Trophoblast cell (in vitro differentiated cells and primary cell): Measurements from ENCODE around the gene SBNO2.
"Not testable (repeated sequence)": the region's sequence is repeated elsewhere in the genome, so short reads cannot be mapped to it uniquely, and the experiment has no call there.

Source experiments
- DNase-seq, 2 donors: peaks; one replicate each; pipeline ENCODE4 v3.0.0-alpha.2; 2016
- H2AFZ ChIP-seq: 2 replicates; pipeline ENCODE4 v1.6.1; 2013; ENCODE audit warnings: low read length, moderate library complexity, mild to moderate bottlenecking; ENCODE audit not compliant: insufficient read depth, poor library complexity
- H2AK5ac ChIP-seq: 2 replicates; pipeline ENCODE4 v1.6.1; 2013; ENCODE audit warnings: mild to moderate bottlenecking, low read length
- H2BK120ac ChIP-seq: 2 replicates; pipeline ENCODE4 v1.6.1; 2013; ENCODE audit warnings: low read length, mild to moderate bottlenecking, moderate library complexity; ENCODE audit not compliant: insufficient read depth, poor library complexity
- H2BK12ac ChIP-seq: 2 replicates; pipeline ENCODE4 v1.6.1; 2013; ENCODE audit warnings: mild to moderate bottlenecking, low read length, moderate library complexity
- H2BK5ac ChIP-seq: 2 replicates; pipeline ENCODE4 v1.6.1; 2013; ENCODE audit warnings: low read length, low read depth, moderate library complexity, mild to moderate bottlenecking; ENCODE audit not compliant: poor library complexity
- H3K14ac ChIP-seq: 2 replicates; pipeline ENCODE4 v1.6.1; 2013; ENCODE audit warnings: mild to moderate bottlenecking, low read length
- H3K18ac ChIP-seq: 2 replicates; pipeline ENCODE4 v1.6.1; 2013; ENCODE audit warnings: mild to moderate bottlenecking, low read length
- H3K23ac ChIP-seq: 2 replicates; pipeline ENCODE4 v1.6.1; 2013; ENCODE audit warnings: low read length
- H3K27ac ChIP-seq: 2 replicates; pipeline ENCODE4 v1.5.1; 2013; ENCODE audit warnings: low read depth, mild to moderate bottlenecking, inconsistent platforms, low read length, moderate library complexity
- H3K27me3 ChIP-seq: 2 replicates; pipeline ENCODE4 v1.6.1; 2013; ENCODE audit warnings: inconsistent platforms, mild to moderate bottlenecking, low read length, moderate library complexity; ENCODE audit not compliant: insufficient read depth
- H3K36me3 ChIP-seq, 2 experiments: 1 replicate in 1 of 2; 2 replicates in 1 of 2; pipeline ENCODE4 v1.6.1; 2013; ENCODE audit warnings: low read length in 2 of 2, mild to moderate bottlenecking in 2 of 2, moderate library complexity in 1 of 2; ENCODE audit not compliant: insufficient read depth in 2 of 2, control insufficient read depth in 1 of 2
- H3K4ac ChIP-seq: 2 replicates; pipeline ENCODE4 v1.6.1; 2013; ENCODE audit warnings: low read depth, mild to moderate bottlenecking, low read length, moderate library complexity
- H3K4me1 ChIP-seq, 2 experiments: 1 replicate in 1 of 2; 2 replicates in 1 of 2; pipeline ENCODE4 v1.6.1; 2013; ENCODE audit warnings: low read length in 2 of 2, mild to moderate bottlenecking in 2 of 2, moderate library complexity in 1 of 2; ENCODE audit not compliant: insufficient read depth in 2 of 2, control insufficient read depth in 1 of 2
- H3K4me2 ChIP-seq: 2 replicates; pipeline ENCODE4 v1.6.1; 2013; ENCODE audit warnings: inconsistent platforms, mild to moderate bottlenecking, low read length, moderate library complexity
- H3K4me3 ChIP-seq: 2 replicates; pipeline ENCODE4 v1.5.1; 2013; ENCODE audit warnings: mild to moderate bottlenecking, low read depth, low read length, inconsistent platforms
- H3K79me1 ChIP-seq: one replicate; pipeline ENCODE4 v1.6.1; 2013; ENCODE audit warnings: low read length
- H3K79me2 ChIP-seq: 2 replicates; pipeline ENCODE4 v1.6.1; 2013; ENCODE audit warnings: low read length, mild to moderate bottlenecking; ENCODE audit not compliant: control insufficient read depth, insufficient read depth, poor library complexity
- H3K9ac ChIP-seq: 2 replicates; pipeline ENCODE4 v1.6.1; 2013; ENCODE audit warnings: mild to moderate bottlenecking, low read length
- H3K9me3 ChIP-seq: 2 replicates; pipeline ENCODE4 v1.6.1; 2013; ENCODE audit warnings: low read depth, mild to moderate bottlenecking, control low read depth, inconsistent platforms, low read length; ENCODE audit not compliant: insufficient read depth
- H4K12ac ChIP-seq: 2 replicates; pipeline ENCODE4 v1.6.1; 2013; ENCODE audit warnings: low read depth, mild to moderate bottlenecking, low read length, moderate library complexity
- H4K8ac ChIP-seq: 2 replicates; pipeline ENCODE4 v1.6.1; 2013; ENCODE audit warnings: low read depth, mild to moderate bottlenecking, low read length, moderate library complexity
- H4K91ac ChIP-seq: one replicate; pipeline ENCODE4 v1.6.1; 2013; ENCODE audit warnings: low read depth, mild to moderate bottlenecking, low read length, moderate library complexity
- WGBS: extraction: QIAGEN DNeasy Blood & Tissue Kit; methylation state at CpG from one replicate; pipeline ENCODE4 v1.1.7; 2013; ENCODE audit warnings: missing lambda C conversion rate; ENCODE audit not compliant: insufficient read length, insufficient coverage; ENCODE audit errors: extremely low coverage; 5-methylcytosine and 5-hydroxymethylcytosine counted together

Gene SBNO2

GRCh38 chr19:1131718-1132551 is 42.1 kb downstream of the SBNO2 start:
- H3K4me1 ChIP-seq, result peaks cover 16 to 21% of the 10 kb centered on the region in 2 experiments

GRCh38 chr19:1130771-1131717 is 43.0 kb downstream of the SBNO2 start:
- peak overlapping the region; percentile 16 for H2BK12ac ChIP-seq
- no CpG with 5 or more reads among the region's 22 CpGs for WGBS
- no peak for DNase-seq
- peak overlapping the region; percentile 73 for H3K18ac ChIP-seq
- no peak overlapping the region for H4K12ac ChIP-seq
- H3K14ac ChIP-seq, result peak overlapping the region; percentile 13
- no peaks in the 10 kb centered on the region for H3K9me3 ChIP-seq
- H2BK120ac ChIP-seq, result no peak overlapping the region
- H3K4me3 ChIP-seq, result no peak overlapping the region
- H2BK5ac ChIP-seq, result no peak overlapping the region
- H3K79me1 ChIP-seq, result peaks cover 11% of the 10 kb centered on the region
- H3K27me3 ChIP-seq, result no peaks in the 10 kb centered on the region
- H3K9ac ChIP-seq, result no peak overlapping the region
- H3K79me2 ChIP-seq, result peaks cover 3% of the 10 kb centered on the region
- no peak overlapping the region for H3K23ac ChIP-seq
- H2AK5ac ChIP-seq, result peak overlapping the region; percentile 43
- no peak overlapping the region for H2AFZ ChIP-seq
- H3K4ac ChIP-seq, result peak overlapping the region; percentile 31
- H4K8ac ChIP-seq, result no peak overlapping the region
- no peak overlapping the region for H3K27ac ChIP-seq
- H3K4me2 ChIP-seq, result peak overlapping the region; percentile 80
- H4K91ac ChIP-seq, result peak overlapping the region; percentile 85
- H3K4me1 ChIP-seq, result peaks cover 16 to 21% of the 10 kb centered on the region in 2 experiments
- H3K36me3 ChIP-seq, result peaks cover 15 to 34% of the 10 kb centered on the region in 2 experiments

More at GRCh38 chr19:1131718-1132551, 42.1 kb downstream of the SBNO2 start:
- DNase-seq, result peak; percentile 92 to 93
- Histone ChIP-seq H2BK120ac (peak overlapping the region; percentile 44), H4K91ac (peak overlapping the region; percentile 85), H4K8ac (peak overlapping the region; percentile 81), H3K27ac (peak overlapping the region; percentile 55), H2BK5ac (peak overlapping the region; percentile 42), H2AK5ac (peak overlapping the region; percentile 59), H3K23ac (no peak overlapping the region), H3K27me3 (no peaks in the 10 kb centered on the region), H3K79me2 (peaks cover 3% of the 10 kb centered on the region), H3K79me1 (peaks cover 11% of the 10 kb centered on the region), H4K12ac (peak overlapping the region; percentile 37), H3K18ac (peak overlapping the region; percentile 75), H2BK12ac (peak overlapping the region; percentile 1), H3K4me3 (peak overlapping the region; percentile 62), H2AFZ (peak overlapping the region; percentile 50), H3K9me3 (no peaks in the 10 kb centered on the region), H3K4ac (peak overlapping the region; percentile 39), H3K9ac (peak overlapping the region; percentile 67), H3K14ac (peak overlapping the region; percentile 38), H3K4me2 (peak overlapping the region; percentile 80), H3K36me3 (peaks cover 8 to 29% of the 10 kb centered on the region in 2 experiments)
- WGBS, result no CpG with 5 or more reads among the region's 64 CpGs

- Histone ChIP-seq H3K79me2 (peaks cover 3% of the 10 kb centered on the region), H2BK12ac (no peak overlapping the region), H3K27me3 (no peaks in the 10 kb centered on the region), H3K36me3 (peaks cover 18 to 34% of the 10 kb centered on the region in 2 experiments), H3K18ac (no peak overlapping the region), H4K91ac (no peak overlapping the region), H3K4me3 (no peak overlapping the region), H4K12ac (no peak overlapping the region), H3K9me3 (no peaks in the 10 kb centered on the region), H3K4me1 (peaks cover 16 to 21% of the 10 kb centered on the region in 2 experiments), H2AFZ (no peak overlapping the region), H2BK120ac (no peak overlapping the region), H3K9ac (no peak overlapping the region), H3K23ac (no peak overlapping the region), H3K27ac (no peak overlapping the region), H3K79me1 (peaks cover 11% of the 10 kb centered on the region), H2AK5ac (no peak overlapping the region), H2BK5ac (no peak overlapping the region), H3K14ac (no peak overlapping the region), H3K4ac (no peak overlapping the region), H4K8ac (no peak overlapping the region), H3K4me2 (no peak overlapping the region)
- no CpG with 5 or more reads among the region's 18 CpGs for WGBS
- no peak for DNase-seq
Observed at GRCh38 chr19:1129535-1129934, 44.5 kb downstream of the SBNO2 start.

DNA sequence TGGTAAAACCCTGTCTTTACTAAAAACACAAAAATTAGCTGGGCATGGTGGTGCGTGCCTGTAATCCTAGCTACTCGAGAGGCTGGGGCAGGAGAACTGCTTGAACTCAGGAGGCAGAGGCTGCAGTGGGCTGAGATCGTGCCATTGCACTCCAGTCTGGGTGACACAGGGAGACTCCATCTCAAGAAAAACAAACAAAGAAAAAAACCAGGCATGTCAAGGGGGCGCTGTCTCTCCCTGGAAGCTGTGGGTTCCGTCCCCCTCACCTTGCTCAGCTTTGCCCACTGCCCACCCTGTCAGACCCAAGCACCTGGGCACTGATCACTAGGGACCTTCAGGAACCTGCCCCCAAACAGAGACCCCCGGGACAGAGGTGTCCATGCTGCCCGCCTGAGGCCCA is 45.0 kb downstream of the SBNO2 start:
- not testable (repeated sequence) for H4K8ac ChIP-seq, H3K79me2 ChIP-seq, H2BK120ac ChIP-seq, H4K12ac ChIP-seq, H3K27me3 ChIP-seq, DNase-seq, H2AFZ ChIP-seq, H3K4me2 ChIP-seq, H3K14ac ChIP-seq, H3K9me3 ChIP-seq, H4K91ac ChIP-seq, H2BK12ac ChIP-seq, H2BK5ac ChIP-seq, H3K23ac ChIP-seq, H3K18ac ChIP-seq, H3K4ac ChIP-seq, H2AK5ac ChIP-seq, H3K9ac ChIP-seq, H3K27ac ChIP-seq, H3K4me3 ChIP-seq
- Histone ChIP-seq H3K36me3 (peaks cover 22 to 38% of the 10 kb centered on the region in 2 experiments), H3K79me1 (peaks cover 11% of the 10 kb centered on the region), H3K4me1 (peaks cover 16 to 18% of the 10 kb centered on the region in 2 experiments)
- no CpG with 5 or more reads among the region's 7 CpGs for WGBS
